ENCODE data around the gene FILIP1L.
"Not testable (repeated sequence)": the region's sequence is repeated elsewhere in the genome, so short reads cannot be mapped to it uniquely, and the experiment has no call there.

Gene FILIP1L

DNA sequence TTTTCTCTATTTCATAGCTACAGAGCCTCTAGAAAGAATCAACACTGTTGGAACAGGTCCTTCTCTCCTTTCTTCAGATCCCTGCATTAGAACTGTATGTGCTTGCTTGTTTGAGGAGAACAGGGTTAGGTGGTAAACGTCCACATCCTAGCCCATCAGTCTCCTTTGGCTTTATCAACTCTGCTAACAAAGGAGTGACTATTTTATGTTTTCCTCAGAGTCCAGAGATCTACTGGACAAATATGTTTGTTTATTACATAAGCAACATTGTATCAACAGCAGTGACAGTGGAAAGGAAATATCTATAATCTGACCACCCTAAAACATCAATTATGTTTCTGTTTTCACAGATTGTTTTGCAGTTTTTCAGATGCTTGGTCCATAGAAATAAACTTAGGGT, 257.0 kb downstream of the FILIP1L start:
- DNase-seq: no peak

DNA sequence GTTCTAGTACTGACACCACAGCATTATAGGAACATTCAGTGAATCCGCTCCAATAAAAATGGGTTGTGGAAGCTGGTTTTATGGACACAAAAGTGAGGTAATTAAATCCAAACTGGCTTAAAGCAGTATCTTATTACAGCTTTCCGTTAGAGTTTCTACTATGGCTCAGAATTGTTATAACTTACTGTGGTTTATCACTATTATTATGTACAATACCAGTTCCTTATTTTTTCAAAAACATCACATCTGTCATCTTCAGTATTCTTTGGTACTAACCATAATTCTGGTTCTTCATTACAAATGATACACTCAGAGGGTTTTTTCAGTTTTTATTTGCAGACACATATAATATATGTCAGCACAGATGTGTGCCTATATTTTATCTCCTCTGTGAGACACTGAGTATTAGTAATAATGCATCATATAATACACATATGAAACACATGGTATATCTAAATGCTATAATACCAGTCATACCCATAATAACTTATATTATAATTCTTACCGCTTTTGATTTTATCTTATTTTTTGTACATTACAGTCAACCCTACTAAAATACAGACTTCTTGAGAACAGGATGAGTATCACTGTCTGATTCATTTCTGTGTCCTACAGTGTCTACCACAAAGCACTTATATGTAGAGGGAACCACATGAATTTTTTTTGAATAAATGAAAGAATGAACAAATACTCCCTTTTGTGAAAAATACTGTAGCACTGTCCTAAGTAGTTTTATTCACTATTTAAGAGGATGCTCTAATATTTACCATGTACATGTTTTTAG, 257.7 kb downstream of the FILIP1L start:
- no peak for DNase-seq

DNA sequence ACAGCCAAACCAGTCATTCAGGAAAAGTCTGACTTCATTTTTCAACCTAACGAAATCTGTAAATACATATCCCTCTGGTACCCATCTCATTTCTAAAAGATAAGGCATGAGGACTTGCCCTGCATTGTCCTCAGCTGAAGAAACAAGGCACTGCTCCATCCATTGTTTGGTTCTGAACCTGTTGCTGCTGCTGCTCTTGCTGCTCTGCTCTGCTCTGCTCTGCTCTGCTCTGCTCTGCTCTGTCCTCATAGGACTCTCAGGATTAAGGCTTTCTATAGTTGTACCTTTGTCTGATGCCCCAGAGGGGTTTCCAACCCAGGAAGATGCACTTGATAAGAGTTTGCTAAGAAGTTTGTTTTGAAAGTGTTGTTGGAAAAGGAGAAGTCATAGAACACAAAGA, 258.4 kb downstream of the FILIP1L start:
- no peak for DNase-seq

DNA sequence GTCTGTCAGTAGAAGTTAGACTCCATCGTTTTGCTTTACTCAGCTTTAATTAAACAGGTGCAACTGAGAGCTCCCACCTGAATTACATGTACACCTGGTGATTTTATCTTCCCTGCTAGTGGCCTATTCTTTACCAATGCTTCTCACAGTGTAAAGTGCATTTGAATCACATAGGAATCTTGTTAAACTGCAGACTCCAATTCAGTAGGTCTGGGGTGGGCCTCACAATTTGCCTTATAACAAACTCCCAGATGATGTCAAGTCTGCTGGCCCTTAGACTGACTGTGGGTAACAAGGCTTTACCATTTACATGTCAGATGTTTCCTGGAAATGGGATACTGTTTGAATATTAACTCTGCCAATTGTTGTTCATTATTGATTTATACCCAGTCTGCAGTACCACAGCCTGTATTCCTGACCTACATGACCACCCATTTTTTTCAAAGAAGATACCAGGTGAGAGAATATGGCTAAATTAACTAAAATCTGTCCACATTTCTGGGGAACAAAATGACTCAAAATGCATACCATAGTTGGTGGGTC, 259.5 kb downstream of the FILIP1L start:
- no peak for DNase-seq

DNA sequence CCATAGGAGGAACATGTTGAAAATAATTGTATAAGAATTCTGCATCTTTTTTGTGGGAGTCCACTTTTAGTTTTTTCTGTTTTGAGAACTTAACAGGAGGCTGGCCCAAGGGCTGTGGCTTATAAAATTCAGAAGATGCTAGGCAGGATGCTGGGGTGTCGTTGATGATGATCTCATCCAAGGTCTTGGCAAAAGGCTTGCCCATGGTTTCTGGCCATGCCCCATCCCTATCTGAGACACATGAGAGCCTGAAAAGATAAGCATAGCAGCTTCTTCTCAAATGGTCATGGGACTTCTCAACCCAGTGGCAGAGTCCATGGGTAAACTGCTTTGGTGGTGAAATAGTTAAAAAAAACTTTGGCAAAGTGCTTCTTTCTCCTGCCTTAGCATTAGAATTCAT, 261.4 kb downstream of the FILIP1L start:
- no peak for DNase-seq

DNA sequence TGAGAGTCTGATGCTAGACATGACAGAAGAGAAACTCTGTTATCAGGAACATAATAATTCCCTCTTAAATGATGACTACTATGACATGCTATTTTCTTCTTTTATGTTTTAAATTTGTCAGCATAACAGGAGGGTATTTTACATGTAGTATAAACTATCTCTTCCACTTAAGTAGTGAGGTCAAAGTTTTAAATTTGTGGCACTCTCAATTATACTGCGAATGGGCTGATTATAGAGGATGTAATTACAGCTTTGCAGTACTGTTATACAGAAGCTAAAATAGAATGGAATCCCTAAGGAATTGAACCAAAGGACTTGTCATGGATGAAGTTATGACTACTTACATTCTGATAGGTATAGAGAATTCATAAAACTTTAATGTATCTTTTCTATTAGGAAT, 262.3 kb downstream of the FILIP1L start:
- no peak for DNase-seq

DNA sequence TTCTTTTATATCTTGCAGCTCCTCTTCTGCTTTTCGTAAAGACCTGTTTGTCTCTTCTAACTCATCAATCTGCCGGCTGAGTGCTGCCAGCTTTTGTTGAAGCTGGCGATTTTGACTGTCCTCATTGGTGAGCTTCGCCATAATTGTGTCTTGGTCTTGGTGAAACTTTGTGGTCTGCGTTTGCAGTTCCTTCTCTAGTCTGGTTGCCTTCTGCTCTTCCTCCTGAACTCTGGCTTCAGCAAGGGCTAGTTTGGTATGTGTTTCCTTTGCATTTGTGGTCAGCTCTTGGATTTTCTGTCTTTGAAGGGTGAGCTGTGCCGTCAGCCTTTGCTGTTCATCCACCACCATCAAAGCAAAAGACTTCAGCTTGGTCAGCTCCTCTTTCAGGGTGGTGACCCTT, 263.7 kb downstream of the FILIP1L start:
- DNase-seq: no peak

DNA sequence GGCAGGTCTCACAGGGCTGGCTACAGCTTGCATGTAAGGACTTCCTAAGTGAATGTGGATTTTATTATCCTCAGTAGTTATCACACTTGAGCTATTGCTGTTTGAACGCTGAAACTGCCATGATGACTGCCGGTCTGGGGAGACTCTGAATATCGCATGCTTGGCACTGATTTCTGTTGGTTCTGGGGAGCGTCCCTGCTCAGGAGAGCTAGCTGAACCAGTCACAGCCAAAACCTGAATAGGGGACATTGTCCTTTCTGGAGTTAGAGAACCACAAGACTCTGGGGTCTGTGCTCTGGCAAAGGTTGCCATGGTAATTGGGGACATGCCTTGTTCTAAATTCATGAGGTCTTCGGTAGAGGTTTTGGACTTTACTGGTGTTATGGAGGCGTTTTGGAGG, 265.9 kb downstream of the FILIP1L start:
- DNase-seq: no peak

DNA sequence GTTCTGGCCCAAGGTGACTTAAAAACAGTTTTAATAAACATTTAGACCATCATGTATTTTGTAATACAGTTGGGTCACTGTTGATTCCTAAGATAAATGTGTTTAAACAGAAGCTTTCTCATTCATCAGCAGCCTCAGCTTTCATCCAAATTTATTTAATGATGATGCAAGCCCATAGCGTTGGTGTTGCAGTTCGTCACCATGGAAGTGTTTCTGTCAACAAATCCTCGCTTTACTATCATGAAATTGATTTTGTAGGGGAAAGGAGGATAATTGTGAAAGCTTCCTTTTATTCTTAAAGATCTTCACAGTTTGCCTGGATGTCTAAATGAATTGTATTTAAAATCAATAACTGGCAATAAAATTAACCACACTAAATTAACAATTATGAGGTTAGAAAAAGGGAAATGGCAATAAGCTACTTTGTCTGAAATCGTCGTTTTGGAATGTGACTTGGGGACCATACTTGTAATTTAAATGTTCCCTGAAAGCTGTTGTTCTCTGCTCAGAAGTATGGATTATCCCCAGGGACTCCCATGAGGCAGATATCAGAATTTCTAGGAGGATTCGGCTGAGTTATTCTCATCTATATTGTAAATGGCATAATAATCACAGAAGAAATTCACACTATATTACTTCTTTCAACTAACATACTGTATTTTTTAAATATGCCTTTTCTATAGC, 267.7 kb downstream of the FILIP1L start:
- no peak for DNase-seq

DNA sequence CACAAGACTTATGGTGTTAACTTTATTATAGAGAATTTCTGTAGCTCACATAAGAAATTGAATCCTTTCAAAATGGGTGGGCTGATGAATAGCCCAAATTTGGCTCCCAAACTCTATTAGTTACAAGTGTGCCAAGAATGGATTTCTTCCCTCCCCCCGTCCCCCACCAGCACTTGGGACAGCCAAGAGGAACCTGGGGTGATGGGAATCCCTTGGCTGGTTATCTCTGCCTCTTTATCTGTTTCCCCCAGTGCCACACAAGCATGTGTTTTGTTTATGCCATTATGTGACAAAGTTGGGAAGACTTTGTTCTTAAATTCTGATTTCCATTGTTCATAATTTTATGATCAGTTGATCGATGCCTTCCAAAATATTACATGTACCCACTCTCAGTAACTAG, 268.3 kb downstream of the FILIP1L start:
- no peak for DNase-seq

DNA sequence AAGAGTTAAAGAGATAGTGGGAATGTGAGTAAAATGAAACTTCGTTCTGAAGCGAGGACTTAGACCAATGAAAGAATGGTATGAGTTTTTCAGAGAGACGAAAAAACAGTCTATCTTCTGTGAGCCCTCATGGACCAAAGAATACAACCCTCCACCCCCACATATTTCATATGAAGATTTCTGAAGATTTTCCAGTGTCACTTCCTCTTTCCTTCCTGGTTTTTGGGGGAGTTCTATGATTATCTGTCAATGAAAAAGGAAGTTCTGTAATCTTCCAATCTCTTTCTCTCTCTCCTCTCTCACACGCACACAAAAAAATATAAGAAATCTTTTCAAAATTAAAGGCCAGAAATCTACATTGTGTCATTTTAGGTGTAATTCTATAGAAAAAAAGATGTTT, 269.0 kb downstream of the FILIP1L start:
- no peak for DNase-seq

DNA sequence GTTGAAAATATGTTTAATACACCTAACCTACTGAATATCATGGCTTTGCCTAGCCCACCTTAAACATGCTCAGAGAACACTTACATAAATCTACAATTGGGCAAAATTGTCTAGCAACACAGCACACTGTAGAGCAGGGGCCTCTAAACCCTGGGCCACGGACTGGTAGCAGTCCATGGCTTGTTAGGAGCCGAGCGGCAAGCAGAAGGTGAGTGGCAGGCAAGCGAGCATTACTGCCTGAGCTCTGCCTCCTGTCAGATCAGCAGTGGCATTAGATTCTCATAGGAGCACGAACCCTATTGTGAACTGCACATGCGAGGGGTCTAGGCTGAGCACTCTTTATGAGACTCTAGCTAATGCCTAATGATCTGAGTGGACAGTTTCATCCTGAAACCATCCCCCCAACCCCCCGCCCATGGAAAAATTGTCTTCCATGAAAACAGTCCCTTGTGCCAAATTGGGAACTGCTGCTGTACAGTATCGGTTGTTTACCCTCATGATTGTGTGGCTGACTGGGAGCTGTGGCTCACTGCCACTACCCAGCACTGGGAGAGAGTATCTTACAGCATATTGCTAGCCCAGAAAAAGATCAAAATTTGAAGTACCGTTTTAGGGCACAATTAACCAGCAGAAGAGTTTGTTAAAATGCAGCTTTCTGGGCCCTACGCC, 270.6 kb downstream of the FILIP1L start:
- DNase-seq: no peak

DNA sequence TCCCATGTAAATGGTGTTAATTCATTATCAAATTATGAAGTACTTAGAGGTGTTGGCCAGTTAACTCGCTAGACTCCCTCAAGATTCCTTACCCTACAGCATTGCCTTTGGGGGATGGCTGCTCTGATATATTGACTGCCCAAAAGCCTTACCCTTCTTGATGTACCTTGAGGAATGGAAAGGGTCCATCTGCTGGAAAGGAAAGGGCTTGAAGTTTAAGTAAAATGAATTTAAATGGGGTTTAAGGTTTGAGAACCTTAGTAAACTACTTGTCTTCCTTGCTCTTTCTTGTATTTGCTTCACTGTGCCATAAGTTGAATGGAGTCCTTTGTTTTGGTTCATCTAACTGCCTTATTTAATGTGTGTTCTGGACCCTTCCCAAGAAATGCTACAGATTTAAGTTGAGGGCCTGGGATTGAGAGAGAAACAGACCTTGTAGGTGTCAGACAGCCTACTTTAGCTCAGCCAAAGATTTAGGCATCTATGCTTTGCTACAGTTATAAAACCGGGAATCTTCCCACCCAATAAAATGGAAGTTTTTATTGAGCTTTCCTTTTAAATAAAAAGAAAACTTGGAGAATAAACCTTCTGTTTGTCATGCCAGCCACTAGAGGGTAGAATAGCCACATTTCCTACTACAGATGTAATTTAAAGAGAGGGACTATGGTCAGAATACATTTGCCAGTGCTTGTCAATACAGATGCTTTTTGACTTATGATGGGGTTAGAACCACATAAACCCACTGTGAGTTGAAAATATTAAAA, 271.3 kb downstream of the FILIP1L start:
- no peak for DNase-seq

DNA sequence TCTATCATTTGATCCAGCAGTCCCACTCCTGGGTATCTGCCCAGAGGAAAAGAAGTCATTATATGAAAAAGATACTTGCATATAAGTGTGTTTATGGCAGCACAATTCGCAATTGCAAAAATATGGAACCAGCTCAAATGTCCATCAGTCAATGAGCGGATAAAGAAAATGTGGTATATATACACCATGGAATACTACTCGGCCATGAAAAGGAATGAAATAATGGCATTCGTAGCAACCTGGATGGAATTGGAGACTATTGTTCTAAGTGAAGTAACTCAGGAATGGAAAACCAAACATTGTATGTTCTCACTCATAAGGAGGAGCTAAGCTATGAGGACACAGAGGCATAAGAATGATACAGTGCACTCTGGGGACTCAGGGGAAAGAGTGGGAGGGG, 272.4 kb downstream of the FILIP1L start:
- DNase-seq: not testable (repeated sequence)

DNA sequence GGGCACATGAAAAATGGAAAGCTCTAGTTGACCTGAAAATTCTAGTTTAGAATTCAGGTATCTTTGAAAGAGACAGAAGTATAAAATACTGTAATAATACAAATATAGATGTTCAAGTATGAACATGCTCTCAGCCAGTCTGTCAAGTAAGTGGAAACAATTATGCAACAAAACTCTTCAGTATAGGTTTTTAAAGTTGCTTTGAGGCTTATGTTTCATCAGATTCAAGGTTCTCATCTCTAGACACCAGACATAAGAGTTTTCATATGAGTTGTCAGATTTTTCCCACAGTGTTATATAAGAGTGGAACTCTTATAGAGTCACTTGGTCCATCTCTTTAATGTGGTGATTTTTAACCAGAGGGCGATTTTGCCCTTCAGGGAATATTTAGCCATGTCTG, 274.7 kb downstream of the FILIP1L start:
- no peak for DNase-seq

DNA sequence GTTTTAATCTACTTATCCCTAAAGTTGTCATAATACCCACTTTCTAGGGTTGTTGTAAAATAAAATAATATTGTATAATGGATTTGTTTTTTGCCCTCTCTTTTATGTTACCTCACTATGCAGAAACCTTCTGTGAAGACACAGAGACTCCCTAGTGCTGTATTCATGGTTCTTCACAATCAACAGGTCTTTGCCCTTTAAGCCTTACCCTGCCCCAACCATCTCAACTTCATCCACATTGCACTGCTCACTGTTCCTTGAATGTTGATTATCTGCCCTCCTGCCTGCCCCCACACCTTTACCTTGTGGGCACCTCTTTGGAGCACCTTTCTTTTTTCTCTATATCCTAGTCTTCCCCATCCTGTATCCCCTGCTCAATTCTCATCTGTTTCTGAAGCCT, 275.5 kb downstream of the FILIP1L start:
- DNase-seq: no peak

DNA sequence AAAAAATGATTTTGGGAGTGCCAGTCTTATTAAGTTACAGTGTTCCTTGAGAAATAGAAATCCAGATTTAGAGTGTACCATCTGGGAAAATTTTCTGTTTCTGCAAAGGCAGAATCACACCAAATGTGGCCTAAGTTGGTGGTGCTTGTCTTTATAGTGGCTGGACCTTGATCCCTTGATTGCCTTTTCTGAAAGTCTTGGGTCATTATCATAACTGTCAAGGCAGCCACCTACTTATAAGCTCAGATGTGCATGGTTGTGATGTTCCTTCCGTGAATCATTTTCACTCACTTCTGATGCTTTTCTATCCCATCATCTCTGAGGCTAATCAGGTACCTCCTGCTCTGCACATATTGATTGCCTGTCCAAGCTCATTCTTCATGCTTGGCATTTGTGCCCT, 276.6 kb downstream of the FILIP1L start:
- no peak for DNase-seq

DNA sequence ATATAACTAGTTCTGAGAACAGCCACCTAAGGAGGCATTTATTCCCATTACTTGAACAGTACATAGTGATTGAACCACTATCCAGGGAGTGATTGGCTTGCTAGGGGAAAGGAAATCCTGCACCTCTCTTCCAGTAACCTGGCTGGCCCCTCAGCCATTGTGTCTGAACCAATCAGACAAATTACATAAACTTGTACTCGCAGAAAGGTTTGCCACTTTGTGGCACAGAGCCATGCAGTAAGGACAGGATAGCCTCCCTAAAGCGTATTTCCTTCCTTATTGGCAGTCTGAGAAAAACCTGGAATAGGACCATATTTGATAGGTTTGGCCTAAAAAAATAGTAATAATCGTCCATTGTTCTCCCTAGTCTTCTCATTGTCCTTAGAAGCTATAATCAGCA, 277.6 kb downstream of the FILIP1L start:
- DNase-seq: no peak

DNA sequence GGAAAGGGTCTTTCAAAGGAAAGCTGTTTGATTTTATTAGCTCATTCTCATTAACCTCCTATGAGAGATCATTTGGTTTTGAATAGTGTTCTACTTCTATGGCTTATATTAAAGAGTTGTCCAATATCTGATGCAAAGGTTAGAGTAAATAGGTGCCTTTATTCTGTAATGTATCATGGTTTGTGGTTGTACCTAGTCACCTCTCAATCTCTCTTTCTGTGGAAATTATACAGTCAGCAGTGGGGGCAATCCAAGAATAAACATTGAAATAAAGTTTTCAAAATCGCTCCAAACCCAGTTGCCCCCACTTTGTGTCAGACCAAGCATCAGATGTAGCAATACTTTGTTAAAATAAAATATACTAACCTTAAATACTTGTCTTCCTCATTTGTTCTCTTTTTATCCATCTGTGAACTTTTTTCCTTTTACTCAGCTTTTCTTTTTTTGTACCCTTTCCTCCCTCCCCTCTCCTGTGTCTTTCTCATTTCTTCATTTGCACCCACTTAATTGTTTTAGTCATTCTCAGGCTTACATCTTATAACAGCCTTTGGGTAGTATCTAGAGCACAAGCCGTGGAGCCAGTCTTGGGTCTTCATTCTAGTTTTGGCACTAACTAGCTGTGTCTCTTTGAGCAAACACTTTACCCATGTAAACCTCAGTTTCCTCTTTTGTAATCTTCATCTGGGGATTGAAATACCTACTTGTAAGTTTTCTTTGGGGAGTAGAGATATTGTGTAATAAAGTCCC, 279.9 kb downstream of the FILIP1L start:
- no peak for DNase-seq

DNA sequence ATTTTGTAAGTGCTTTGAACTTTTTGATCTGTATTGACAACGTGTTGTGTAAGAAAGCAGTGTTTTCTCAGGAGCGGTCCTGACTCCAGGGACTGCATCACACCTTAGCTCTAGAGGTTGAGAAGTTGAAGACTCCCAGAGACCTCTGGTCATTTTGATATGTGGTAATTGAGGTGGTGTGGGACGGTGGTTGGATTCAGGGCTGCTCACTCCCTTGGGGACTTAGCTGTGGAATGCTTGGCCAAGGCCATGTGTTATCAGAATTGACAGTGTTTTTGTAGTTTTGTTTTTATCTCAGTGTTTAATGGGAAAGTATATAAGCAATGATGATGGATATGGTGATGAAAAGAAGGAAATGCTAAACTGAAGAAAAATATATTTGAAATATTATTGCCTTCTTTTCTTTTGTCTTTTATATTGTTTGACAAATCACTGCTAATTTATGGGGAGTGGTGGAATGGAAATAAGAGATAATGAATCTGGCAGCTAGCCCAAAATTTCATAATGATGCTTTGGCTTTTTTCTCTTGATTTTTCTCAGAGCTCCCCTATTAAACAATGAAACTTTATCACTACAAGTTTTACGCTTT, 280.6 kb downstream of the FILIP1L start:
- no peak for DNase-seq

DNA sequence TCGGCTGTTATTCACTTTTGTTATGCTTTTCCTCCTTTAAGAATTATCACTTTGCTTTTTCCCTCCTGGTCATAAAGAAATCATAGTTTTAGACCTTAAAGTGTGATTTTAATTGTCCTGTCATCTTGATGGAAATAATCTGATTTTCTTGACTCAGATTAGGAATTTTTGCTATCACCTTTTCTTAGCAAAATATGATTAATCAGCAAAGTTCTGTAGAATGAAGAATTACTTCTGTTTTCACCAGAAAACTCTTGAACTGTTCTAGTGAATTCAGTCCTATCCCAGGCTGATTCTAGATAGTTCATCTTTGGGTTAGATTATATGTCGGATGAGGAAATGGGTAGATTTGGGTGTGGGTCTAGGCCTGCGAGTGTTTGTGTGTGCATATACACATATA, 284.5 kb downstream of the FILIP1L start:
- DNase-seq: no peak
